HG03442 (cell line): ENCODE data around the gene ABCB11.
"Not testable (repeated sequence)": the region's sequence is repeated elsewhere in the genome, so short reads cannot be mapped to it uniquely, and the experiment has no call there.

Experiments
- ATAC-seq: cut with Tn5 transposase; IDR thresholded peaks from one replicate; pipeline ENCODE4 v1.9.1; 2021; ENCODE audit warnings: mild to moderate bottlenecking, moderate library complexity; ENCODE audit not compliant: unreplicated experiment

Gene ABCB11

DNA sequence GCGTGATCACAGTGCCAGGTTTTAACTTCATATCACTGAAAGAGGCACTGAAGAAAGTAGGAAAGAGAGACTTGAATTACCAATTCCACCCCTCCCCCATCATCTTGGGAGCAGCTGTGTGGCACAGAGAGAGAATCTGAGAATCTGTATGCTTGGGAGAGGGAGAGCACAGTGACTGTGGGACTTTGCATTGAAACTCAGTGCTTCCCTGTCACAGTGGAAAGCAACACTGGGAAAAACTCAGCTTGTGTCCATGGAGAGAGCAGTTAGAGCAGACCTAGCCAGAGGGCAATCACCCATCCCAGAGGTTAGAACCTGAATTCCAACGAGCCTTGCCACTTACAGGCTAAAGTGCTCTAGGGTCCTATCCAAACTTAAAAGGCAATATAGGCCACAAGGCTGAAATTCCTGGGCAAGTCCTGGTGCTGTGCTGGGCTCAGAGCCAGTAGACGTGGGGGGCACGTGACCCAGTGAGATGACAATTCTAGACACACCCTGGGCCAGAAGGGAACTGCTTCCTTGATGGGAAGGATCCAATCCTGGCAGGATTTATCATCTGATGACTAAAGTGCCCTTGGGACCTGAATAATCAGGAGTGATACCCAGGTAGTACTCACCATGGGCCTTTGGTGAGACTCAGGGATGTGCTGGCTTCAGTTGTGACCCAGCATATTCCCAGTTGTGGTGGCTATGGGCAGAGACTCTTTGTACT lies 15.5 kb upstream of the ABCB11 start:
- no peak for ATAC-seq

- no peak for ATAC-seq
Observed at GRCh38 chr2:169042856-169043255, 11.7 kb upstream of the ABCB11 start.

DNA sequence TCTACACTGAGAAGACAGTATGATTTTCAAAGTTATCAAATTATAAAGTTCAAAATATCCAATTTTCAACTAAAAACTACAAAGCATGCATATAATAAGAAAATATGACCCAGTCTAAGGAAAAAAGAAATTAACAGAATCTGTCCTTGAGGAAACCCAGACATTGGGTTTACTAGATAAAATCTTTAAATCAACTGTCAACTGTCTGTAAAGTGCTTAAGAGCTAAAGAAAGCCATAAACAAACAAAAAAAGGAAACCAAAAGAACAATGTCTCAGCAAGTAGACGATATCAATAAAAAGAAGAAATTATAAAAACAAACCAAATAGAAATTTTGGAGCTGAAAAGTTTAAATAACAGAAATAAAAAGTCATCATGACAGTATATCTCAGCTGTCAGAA lies 10.5 kb upstream of the ABCB11 start:
- no peak for ATAC-seq

DNA sequence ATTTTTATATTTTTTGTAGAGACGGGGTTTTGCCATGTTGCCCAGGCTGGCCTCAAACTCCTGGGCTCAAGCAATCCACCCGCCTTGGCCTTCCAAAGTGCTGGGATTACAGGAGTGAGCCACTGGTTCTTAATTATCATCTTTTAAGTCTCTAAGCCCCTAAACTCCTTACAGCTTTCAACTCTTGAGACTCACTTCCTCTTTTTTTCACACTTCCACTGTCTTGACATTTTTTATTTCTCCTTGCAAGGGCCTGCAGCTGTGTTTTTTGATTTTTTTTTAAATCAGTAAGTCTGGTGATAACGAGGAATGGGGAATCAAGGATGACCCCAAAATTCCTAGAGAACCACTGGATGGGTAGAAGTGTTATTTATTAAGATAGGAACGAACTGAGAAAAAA lies 8.6 kb upstream of the ABCB11 start:
- ATAC-seq, result no peak

GRCh38 chr2:169038338-169038757 lies 7.2 kb upstream of the ABCB11 start:
- peak; percentile 70 for ATAC-seq

- peak; percentile 42 for ATAC-seq
Observed at GRCh38 chr2:169036736-169037440, 5.8 kb upstream of the ABCB11 start.

- no peak for ATAC-seq
Observed at GRCh38 chr2:169035887-169036286, 4.8 kb upstream of the ABCB11 start.

- no peak for ATAC-seq
Observed at GRCh38 chr2:169034984-169035544, 3.9 kb upstream of the ABCB11 start.

GRCh38 chr2:169034256-169034655 lies 3.1 kb upstream of the ABCB11 start:
- ATAC-seq, result no peak

GRCh38 chr2:169029341-169029740 lies 1.8 kb downstream of the ABCB11 start:
- no peak for ATAC-seq

DNA sequence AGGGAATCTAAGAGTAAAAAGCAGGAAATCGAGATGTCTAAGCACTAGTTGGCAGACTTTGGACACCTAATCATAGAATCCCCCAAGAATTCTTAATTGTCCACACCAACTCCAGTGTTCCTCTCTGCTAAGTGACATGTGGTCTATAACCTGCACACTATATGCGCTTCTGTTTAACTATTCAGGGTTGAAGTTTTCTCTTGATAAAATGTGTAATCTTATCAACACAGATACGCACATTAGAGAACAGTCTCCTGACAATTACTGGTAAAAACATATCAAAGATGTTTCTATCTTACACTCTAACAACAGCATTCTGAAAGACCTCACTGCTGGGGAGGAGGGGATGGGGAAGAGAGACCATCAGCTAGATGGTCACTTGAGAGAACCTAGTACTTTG lies 3.9 kb downstream of the ABCB11 start:
- no peak for ATAC-seq

GRCh38 chr2:169026056-169026455 lies 5.1 kb downstream of the ABCB11 start:
- ATAC-seq, result no peak

DNA sequence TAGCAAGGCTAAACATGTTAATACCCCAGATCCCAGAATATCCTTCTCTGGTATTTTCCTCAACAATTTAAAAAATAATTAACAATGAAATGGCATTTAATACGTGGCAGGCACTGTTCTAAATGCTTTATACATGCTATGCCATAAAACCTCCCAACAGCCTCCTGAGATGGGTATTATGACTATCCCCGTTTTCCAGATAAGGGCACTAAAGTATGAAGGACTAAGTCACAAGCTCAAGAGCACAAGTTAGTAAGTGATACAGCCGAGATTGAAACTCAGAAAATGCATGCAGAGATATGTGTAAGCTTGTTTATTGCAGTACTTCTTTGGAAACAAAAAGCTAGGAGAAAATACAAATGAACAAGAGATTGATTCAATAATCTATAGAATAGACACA lies 8.0 kb downstream of the ABCB11 start:
- ATAC-seq, result no peak

- ATAC-seq, result no peak
Observed at GRCh38 chr2:169018390-169018789, 12.7 kb downstream of the ABCB11 start.

DNA sequence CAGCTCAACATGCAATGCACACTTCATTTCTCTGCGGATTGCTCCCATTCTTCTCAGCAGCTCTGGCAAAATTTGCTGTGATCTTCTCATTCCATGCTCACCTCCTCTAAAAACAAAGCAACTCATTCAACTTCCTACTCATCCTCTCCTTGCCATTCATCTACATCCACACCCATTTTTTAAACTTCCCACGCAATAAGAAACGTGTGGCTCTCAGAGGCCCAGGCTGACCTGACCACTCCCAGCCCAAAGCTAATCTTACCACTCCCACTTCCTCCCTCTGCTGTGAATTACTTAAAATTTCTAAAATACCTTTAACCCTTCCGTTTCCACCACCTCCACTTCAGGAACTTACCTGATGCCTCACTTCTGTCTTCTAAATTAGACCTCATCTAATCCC lies 15.2 kb downstream of the ABCB11 start:
- ATAC-seq, result no peak

- ATAC-seq, result no peak
Observed at GRCh38 chr2:169014780-169015179, 16.3 kb downstream of the ABCB11 start.

DNA sequence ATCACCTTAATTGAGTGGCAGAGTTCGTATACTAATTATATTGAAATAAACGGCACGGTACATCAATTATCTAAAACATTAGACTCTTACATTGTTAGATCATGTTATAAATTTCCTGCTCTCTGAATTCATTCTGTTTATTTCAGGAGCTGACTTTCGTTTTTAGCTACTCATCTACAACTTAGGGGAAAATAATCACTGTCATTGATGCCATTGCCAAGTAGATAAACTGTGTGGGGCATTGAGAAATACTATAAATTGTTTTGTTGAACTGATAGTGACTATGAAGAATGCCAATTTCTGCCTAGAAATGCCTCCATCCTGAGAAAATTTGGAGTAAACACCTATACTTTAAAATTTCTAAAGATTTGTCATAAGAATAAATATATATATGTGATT lies 17.5 kb downstream of the ABCB11 start:
- no peak for ATAC-seq

- no peak for ATAC-seq
Observed at GRCh38 chr2:169012812-169013627, 18.1 kb downstream of the ABCB11 start.

DNA sequence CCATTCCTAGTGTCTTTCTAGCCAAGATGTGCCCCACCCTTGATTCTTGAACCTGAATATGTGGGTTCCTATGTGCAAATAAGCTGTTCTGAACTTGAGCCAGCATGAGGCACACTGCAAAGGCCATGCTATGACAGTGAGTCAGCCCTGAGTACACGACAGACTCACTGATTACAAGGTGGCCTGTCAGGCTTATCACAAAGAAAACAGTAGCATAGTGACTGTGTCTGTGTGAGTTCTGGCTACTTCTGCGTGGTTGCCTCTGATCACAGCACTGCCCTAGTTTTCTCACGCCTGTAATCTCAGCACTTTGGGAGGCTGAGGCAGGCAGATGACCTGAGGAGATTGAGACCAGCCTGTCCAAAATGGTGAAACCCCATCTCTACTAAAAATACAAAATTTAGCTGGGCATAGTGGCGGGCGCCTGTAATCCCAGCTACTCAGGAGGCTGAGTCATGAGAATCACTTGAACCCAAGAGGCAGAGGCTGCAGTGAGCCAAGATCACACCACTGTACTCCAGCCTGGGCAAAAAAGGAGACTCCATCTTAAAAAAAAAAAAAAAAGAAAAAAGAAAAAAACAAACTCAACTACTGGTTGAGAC lies 18.8 kb downstream of the ABCB11 start:
- not testable (repeated sequence) for ATAC-seq

DNA sequence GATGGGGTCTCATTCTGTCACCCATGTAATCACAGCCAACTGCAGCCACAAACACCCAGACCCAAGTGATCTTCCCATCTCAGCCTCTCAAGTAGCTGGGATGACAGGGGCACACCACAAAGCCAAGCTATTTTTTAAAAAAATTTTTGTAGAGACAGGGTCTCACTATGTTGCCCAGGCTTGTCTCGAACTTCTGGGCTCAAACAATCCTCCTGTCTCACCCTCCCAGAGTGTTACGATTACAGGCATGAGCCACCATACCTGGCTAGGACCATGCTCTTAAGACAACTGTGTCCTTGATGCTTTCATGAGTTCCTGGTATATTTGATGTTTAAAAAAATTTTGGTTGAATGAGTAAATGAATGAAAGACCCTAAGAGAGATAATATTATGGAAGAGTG lies 19.4 kb downstream of the ABCB11 start:
- ATAC-seq, result no peak
